ENCODE data around the gene GRK4.

GRCh38 chr4:2994917-2995316 lies 31.5 kb downstream of the GRK4 start:
- TF ChIP-seq CTCF (IDR thresholded peaks at IDR 0.05) (no peak), EZH2 (IDR thresholded peaks at IDR 0.05; ENCODE audit: borderline replicate concordance, insufficient read depth, low read depth, low read length, poor library complexity, severe bottlenecking) (no peak)
